ENCODE results near the gene TADA2B.
"Not testable (repeated sequence)": the region's sequence is repeated elsewhere in the genome, so short reads cannot be mapped to it uniquely, and the experiment has no call there.

The TADA2B gene

DNA sequence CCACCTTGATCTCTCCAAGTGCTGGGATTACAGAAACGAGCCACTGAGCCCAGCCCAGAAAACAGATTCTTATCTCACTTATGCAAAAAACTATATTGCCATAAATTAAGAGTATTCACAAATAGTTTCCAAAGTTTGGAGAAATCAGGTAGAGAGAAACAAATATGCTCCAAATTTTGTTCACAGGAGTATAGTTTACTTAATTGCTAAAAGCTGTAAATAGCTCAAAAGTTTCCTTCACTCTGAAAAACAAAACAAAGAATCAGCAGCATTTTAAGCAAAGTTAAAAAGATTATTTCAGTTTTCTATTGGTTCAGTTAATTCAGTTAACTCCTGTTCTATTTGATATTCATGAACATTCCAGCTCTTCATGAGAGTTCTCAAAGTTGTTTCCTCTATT is 43.2 kb downstream of the TADA2B start:
- no peak for DNase-seq

DNA sequence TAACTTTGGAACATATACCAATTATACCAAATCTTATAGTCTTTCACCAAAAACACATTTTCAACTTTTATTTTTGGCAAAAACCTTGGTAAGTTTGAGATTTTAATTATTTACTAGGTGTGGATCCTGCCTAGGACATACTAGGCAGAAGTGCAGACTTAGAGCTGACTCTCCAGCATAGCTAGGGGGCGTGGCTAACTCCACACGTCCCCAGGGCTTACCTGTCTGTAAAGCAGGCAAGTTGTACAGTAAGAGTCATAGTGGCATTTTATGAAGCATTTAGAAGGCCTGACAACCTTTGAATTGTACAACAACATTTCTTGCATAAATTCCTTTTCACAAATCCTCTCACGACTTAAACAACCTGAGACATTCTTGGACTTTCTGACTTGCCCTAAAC is 43.9 kb downstream of the TADA2B start:
- no peak for DNase-seq

GRCh38 chr4:7089213-7089986 is 46.2 kb downstream of the TADA2B start:
- DNase-seq = no peak

- no peak for DNase-seq
These were observed 48.9 kb downstream of the TADA2B start for GRCh38 chr4:7092026-7092425.

- DNase-seq = no peak
These were observed 51.7 kb downstream of the TADA2B start for GRCh38 chr4:7094916-7095315.

- DNase-seq = no peak
These were observed 52.5 kb downstream of the TADA2B start for GRCh38 chr4:7095611-7096155.

DNA sequence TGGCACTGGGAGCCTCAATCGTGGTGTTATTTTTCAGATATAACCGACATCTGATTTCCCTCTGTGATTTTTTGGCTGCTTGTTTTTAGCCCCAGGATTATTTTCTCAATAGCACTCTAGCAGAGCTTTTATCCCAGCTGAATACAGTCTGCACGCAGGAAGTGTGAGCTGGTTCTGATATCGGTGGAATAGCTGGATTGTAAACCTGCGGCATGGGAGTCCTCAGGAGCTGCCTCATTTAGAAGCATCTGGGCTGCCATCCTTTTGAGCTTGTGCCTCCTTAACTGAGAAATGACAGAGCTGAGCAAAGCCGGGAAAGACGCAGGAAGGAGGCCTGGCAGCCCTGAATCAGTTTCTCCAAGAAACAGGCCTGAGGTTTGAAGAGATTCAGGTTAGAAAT is 53.1 kb downstream of the TADA2B start:
- DNase-seq = no peak

DNA sequence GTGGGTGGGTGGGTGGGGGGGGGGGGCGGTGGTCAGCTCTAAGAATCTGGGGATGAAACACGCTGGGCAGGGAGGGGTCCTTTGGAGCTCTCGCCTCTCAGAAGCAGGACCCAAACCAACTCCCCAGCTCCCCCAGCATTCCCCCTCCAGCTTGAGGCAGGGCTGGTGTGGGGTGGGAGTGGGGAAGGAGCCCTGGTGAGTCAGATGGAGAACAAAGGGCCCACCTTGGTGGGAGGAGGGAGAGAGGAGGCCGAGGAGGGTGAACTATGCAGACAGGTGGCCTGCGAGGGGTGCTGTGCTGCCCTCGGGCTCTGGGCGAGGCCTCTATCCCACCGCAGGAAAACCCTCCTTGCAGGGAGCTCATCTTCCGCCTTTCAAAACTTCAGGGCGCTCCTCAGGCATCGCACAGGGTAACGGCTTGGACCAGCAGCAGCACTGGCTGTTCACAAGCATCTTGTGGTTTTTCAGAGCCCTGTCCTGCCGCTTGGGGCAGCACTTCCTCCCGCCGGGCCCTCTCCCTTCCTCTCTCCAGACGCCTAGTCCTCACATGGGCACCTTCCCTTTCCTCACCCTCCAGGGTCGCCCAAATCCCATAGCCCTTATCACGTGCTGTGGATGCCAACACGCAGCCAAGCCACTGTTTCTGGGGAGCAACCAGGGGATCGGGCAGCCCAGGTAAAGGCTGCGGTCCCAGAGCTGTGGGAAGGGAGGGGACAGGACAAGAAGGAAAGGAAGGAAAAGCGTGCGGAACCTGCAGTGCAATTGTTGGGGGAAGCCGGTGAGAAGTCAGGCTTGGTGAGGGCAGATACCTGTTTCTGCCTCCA is 58.7 kb downstream of the TADA2B start:
- peak; percentile 57 for DNase-seq

DNA sequence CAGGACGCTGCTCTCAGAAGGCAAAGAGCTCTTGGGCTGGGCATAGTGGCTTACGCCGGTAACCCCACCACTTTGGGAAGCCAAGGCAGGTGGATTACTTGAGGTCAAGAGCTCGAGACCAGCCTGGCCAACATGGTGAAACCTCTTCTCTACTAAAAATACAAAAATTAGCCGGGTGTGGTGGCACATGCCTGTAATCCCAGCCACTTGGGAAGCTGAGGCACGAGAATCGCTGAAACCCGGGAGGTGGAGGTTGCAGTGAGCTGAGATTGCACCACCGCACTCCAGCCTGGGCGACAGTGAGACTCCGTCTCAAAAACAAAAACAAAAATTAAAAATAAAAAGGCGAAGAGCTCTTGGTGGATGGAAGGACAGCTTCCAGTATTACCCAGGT is 59.3 kb downstream of the TADA2B start:
- not testable (repeated sequence) for DNase-seq

DNA sequence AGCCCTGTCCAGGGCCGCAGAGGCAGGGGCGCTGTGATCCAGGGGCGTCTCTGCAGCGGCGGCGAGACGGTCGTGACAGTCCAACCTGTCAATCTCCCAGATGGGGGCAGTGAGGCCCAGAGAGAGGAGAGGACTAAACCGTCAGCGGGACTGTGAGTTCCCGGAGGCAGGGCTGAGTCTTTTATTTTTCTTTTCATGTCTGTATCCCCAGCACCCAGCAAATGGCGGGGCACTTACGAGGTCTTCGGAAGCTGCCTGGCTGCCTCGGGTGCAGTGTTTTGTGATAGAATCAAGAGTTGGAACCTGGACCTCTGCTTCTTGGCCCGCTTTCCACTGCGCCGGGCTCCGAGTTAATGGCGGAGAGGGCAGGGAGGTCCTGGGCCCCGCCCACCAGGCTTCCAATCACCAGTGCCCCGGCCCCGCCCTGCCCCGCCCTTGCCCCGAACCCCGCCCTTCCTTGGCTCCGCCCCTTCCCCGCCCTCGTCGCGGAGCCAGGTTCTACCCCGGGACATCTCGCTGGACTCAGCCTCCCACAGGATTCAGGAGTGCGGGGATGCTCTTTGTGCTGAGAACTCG is 59.9 kb downstream of the TADA2B start:
- DNase-seq = peak; percentile 74

GRCh38 chr4:7103607-7104365 is 60.6 kb downstream of the TADA2B start:
- DNase-seq = no peak

- DNase-seq = no peak
These were observed 61.3 kb downstream of the TADA2B start for GRCh38 chr4:7104366-7105031.

GRCh38 chr4:7105276-7105675 is 62.1 kb downstream of the TADA2B start:
- no peak for DNase-seq

DNA sequence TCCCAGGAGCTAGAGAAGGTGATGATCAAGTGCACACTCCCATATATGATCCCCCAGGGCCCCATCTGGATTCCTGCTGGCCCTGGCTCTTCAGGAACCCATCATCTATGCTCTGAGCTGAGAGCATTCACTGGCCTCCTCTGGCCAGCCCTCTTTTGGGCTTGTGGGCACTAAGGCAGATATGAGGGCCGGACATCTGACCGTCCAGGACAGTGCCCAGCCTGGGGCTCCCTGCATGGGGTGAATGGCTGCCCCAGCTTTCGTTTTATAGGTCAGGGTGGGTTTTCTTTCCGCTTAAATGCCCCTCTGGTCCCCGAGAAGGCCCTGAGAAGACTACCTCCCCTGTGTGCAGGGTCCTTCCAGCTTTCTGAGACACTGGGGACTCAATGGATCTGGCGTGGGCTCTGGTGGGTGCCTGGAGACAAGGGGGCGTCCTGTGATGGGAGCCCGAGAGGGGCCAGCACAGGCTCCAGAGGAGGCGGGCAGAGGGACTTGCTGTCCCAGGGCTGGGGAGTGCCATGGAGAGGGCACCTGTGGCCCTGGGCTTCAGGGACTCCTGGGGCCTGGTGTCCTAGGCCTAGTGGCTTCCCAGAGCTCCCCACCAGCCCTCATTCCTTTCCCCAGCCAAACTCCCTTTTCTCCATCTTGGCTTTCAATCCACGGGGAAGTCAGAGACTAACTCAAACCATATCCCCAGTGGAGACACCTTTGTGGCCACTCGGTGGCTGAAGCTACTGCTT is 64.2 kb downstream of the TADA2B start:
- DNase-seq = no peak

Data from NCI-H510A treated with DMSO at 0.1 percent for 48 hours (cell line).